GM12878 (cell line): Measurements from ENCODE around the gene CLASRP. TPM values are rescaled to one million over a fixed set of nuclear protein-coding genes. Genes with fewer than 3 reads are reported as not detected.

ENCODE experiments used
- ATAC-seq: fragments of 200-7000 bp; cut with Tn5 transposase; 3 replicates; pipeline ENCODE4 v1.9.1; 2020; ENCODE audit warnings: mild to moderate bottlenecking, moderate library complexity
- BruUV-seq: library from RNA; stranded (reverse); fragments of 400-500 nt; replicated peaks from 2 replicates; lab custom pipeline; 2021; lab: Mats Ljungman, UMichigan
- CTCF ChIA-PET: fragments of 300-600 bp; sonication (Branson Sonifier 250); formaldehyde crosslinking; extraction: SDS; loops from one replicate; lab custom pipeline; 2021; ENCODE audit warnings: inconsistent platforms; lab: Yijun Ruan, JAX
- POLR2A ChIA-PET: fragments of 350-600 bp; formaldehyde crosslinking; extraction: SDS; loops from one replicate; lab custom pipeline; 2021; ENCODE audit warnings: inconsistent platforms; lab: Charles Lee
- RAD21 ChIA-PET: fragments of 300-600 bp; sonication (Branson Sonifier 250); formaldehyde crosslinking; loops from one replicate; lab custom pipeline; 2023; ENCODE audit warnings: antibody characterized with exemption; ENCODE audit not compliant: unreplicated experiment; lab: Charles Lee
- SMC1A ChIA-PET: fragments of 300-600 bp; sonication (Branson Sonifier 250); formaldehyde crosslinking; loops from one replicate; lab custom pipeline; 2023; ENCODE audit not compliant: unreplicated experiment, uncharacterized antibody; lab: Charles Lee
- DNase-seq: peaks from one replicate; pipeline ENCODE4 v3.0.0-alpha.2; 2011; ENCODE audit warnings: low read depth, low spot score
- FAIRE-seq: peaks from 3 replicates; lab custom pipeline; 2011; peaks lifted over from hg19 to GRCh38; lab: Jason Lieb, UNC
- H2AFZ ChIP-seq: 2 replicates; pipeline ENCODE4 v1.6.0; 2011; ENCODE audit warnings: low read depth, low read length, control low read depth; ENCODE audit not compliant: control insufficient read depth
- H3K27ac ChIP-seq: 2 replicates; pipeline ENCODE4 v1.5.1; 2011; ENCODE audit warnings: control low read depth; ENCODE audit not compliant: control insufficient read depth, insufficient read depth
- H3K27me3 ChIP-seq, 2 experiments: replicated peaks in 1 of 2; 2 replicates each; pipeline versions ENCODE4 v1.6.0 to v1.6.1; 2011; ENCODE audit warnings: low read length in 1 of 2; ENCODE audit not compliant: control insufficient read depth in 2 of 2, insufficient read depth in 2 of 2
- H3K36me3 ChIP-seq, 2 experiments: 2 replicates each; pipeline ENCODE4 v1.5.1; 2011; ENCODE audit warnings: low read length in 1 of 2; ENCODE audit not compliant: control insufficient read depth in 2 of 2, insufficient read depth in 2 of 2
- H3K4me1 ChIP-seq: 2 replicates; pipeline ENCODE4 v1.6.1; 2011; ENCODE audit warnings: mild to moderate bottlenecking, low read length, moderate library complexity, mixed read lengths; ENCODE audit not compliant: control insufficient read depth, insufficient read depth
- H3K4me2 ChIP-seq: 2 replicates; pipeline ENCODE4 v1.6.0; 2011; ENCODE audit warnings: control low read depth; ENCODE audit not compliant: control insufficient read depth, insufficient read depth
- H3K4me3 ChIP-seq: fragments of 200-600 bp; sonication (generic); 2 replicates; pipeline ENCODE4 v1.5.1; 2016
- H3K79me2 ChIP-seq: 2 replicates; pipeline ENCODE4 v1.6.0; 2011; ENCODE audit warnings: low read length; ENCODE audit not compliant: control insufficient read depth, insufficient read depth
- H3K9ac ChIP-seq: 2 replicates; pipeline ENCODE4 v1.8.0; 2011; ENCODE audit warnings: low read length, control low read depth, mixed read lengths; ENCODE audit not compliant: control insufficient read depth, insufficient read depth
- H3K9me3 ChIP-seq: replicated peaks from 3 replicates; pipeline ENCODE4 v1.5.1; 2011; ENCODE audit warnings: mild to moderate bottlenecking, low read length; ENCODE audit not compliant: control insufficient read depth, insufficient read depth
- H4K20me1 ChIP-seq: 2 replicates; pipeline ENCODE4 v1.6.0; 2011; ENCODE audit not compliant: control insufficient read depth, insufficient read depth
- BCL11A ChIP-seq: IDR thresholded peaks from 2 replicates; pipeline ENCODE4 v1.6.1; 2011; ENCODE audit warnings: low read depth, low read length
- CREM ChIP-seq: IDR thresholded peaks from 2 replicates; pipeline ENCODE4 v1.6.1; 2014; ENCODE audit warnings: antibody characterized with exemption, low read depth
- E4F1 ChIP-seq: fragments of 450-650 bp; IDR thresholded peaks from 2 replicates; pipeline ENCODE4 v1.6.1; 2018; ENCODE audit warnings: borderline replicate concordance, mild to moderate bottlenecking; ENCODE audit not compliant: partially characterized antibody
- FOXM1 ChIP-seq: IDR thresholded peaks from 2 replicates; pipeline ENCODE4 v1.6.1; 2012; ENCODE audit warnings: low read depth, mild to moderate bottlenecking, inconsistent platforms, low read length, moderate library complexity
- HDAC2 ChIP-seq: fragments of 200-600 bp; sonication (generic); IDR thresholded peaks from 2 replicates; pipeline ENCODE4 v1.6.1; 2017
- MEF2B ChIP-seq: fragments of 450-650 bp; IDR thresholded peaks from 2 replicates; pipeline ENCODE4 v1.6.1; 2018; ENCODE audit warnings: mild to moderate bottlenecking, moderate library complexity; ENCODE audit not compliant: partially characterized antibody, poor library complexity, severe bottlenecking
- MTA2 ChIP-seq: fragments of 450-650 bp; IDR thresholded peaks from 2 replicates; pipeline ENCODE4 v1.6.1; 2016; ENCODE audit warnings: low read depth, mild to moderate bottlenecking, moderate library complexity
- NBN ChIP-seq: fragments of 450-650 bp; IDR thresholded peaks from 2 replicates; pipeline ENCODE4 v1.6.1; 2016
- PML ChIP-seq: IDR thresholded peaks from 2 replicates; pipeline ENCODE4 v1.6.1; 2012; ENCODE audit warnings: low read length, inconsistent platforms
- RAD51 ChIP-seq: fragments of 450-650 bp; IDR thresholded peaks from 2 replicates; pipeline ENCODE4 v1.6.1; 2016; ENCODE audit warnings: moderate library complexity, mild to moderate bottlenecking, inconsistent platforms
- SREBF1 ChIP-seq: IDR thresholded peaks from 2 replicates; pipeline ENCODE4 v1.6.1; 2012; ENCODE audit warnings: mild to moderate bottlenecking, low read length
- ZNF207 ChIP-seq: fragments of 450-650 bp; IDR thresholded peaks from 2 replicates; pipeline ENCODE4 v1.6.1; 2014; ENCODE audit warnings: antibody characterized with exemption, mild to moderate bottlenecking, borderline replicate concordance
- ZNF24 ChIP-seq: fragments of 450-650 bp; IDR thresholded peaks from 2 replicates; pipeline ENCODE4 v1.6.1; 2017; ENCODE audit warnings: antibody characterized with exemption, mild to moderate bottlenecking
- ZNF384 ChIP-seq: IDR thresholded peaks from 2 replicates; pipeline ENCODE4 v1.6.1; 2012; ENCODE audit warnings: low read depth, mild to moderate bottlenecking, low read length, improper control_type of control experiment, borderline replicate concordance
- WGBS: methylation state at CpG from one replicate; pipeline ENCODE4 v1.1.6; 2016; ENCODE audit warnings: low lambda C conversion rate; ENCODE audit not compliant: insufficient replicate concordance, insufficient coverage; ENCODE audit errors: missing lambda C conversion rate; 5-methylcytosine and 5-hydroxymethylcytosine counted together
- in situ Hi-C: fragments of 300-500 bp; cut with MboI; formaldehyde crosslinking; loops from 9 replicates; pipeline ENCODE4 v1.14.3; 2018; ENCODE audit warnings: mixed read lengths
- intact Hi-C: fragments of 100-400 bp; cut with micrococcal nuclease; formaldehyde crosslinking; loops from one replicate; pipeline ENCODE4 v1.14.2; 2022; ENCODE audit not compliant: unreplicated experiment
- polyA plus RNA-seq, 11 experiments: library from polyadenylated mRNA; depleted of rRNA in 4 of 11; unstranded in 6 of 11; stranded (reverse) in 5 of 11; fragments of >200 nt; fragmentation: Nextera tagmentation in 4 of 11; fragmentation: Illumina TruSeq in 1 of 11; extraction: Ambion mirVana in 4 of 11; extraction: Trizol in 1 of 11; gene quantifications; 1 replicate in 1 of 11; 2 replicates in 10 of 11; pipeline versions ENCODE4 v1.2.1 to v1.2.3, GENCODE V29; 2011 to 2016; ENCODE audit warnings: inconsistent platforms in 2 of 11, missing spikeins in 2 of 11, low read depth in 1 of 11
- total RNA-seq, 4 experiments: library from RNA; depleted of rRNA in 3 of 4; stranded (reverse); fragments of >200 nt in 3 of 4; fragmentation: Illumina TruSeq in 1 of 4; extraction: Trizol in 1 of 4; gene quantifications; 2 replicates each; pipeline versions ENCODE4 v1.2.1 to v1.2.3, GENCODE V29; 2013 to 2021

CLASRP gene
- total and polyA plus RNA-seq, 10 of the 15 experiments (the other 5 are each of a cell fraction or from before 2014, with no cell fraction given), result 0.68 to 75.8 (median 30.2) TPM

GRCh38 chr19:45046355-45046754 is 7.5 kb downstream of the CLASRP start:
- peaks cover 31% of the 10 kb centered on the region for H3K4me1 ChIP-seq
- no peaks in the 10 kb centered on the region for H4K20me1 ChIP-seq
- intact Hi-C loops (no loop called here), in situ Hi-C loops (no loop called here)
- ChIA-PET CTCF (interaction anchor here (0.9 to 2.9 kb wide), 4 partner anchors 14 to 92 kb away, joined by 3 to 16 read pairs (median 7); no protein-coding TSS in a partner anchor), SMC1A (interaction anchor here (0.6 to 2.5 kb wide), 6 partner anchors 12 to 201 kb away, joined by 3 to 12 read pairs (median 4); no protein-coding TSS in a partner anchor), POLR2A (interaction anchor here (1.3 to 1.7 kb wide), 2 partner anchors 13 to 29 kb away, joined by 3 to 4 read pairs; no protein-coding TSS in a partner anchor), RAD21 (interaction anchor here (1.2 to 1.7 kb wide), 5 partner anchors 13 to 57 kb away, joined by 3 to 12 read pairs (median 8); partner anchors contain the start of gene RELB)
- no peaks in the 10 kb centered on the region for H3K9me3 ChIP-seq
- peak overlapping the region; percentile 86 for H3K4me2 ChIP-seq
- 0 out of 3 replicates have a peak, but pooled peaks have one; percentile 7 for ATAC-seq
- BruUV-seq, result no TSS peak
- DNase-seq, result no peak
- 97% methylated on average over 7 of the region's 7 CpGs for WGBS
- peak overlapping the region; percentile 67 for H3K27ac ChIP-seq
- H3K36me3 ChIP-seq, result peaks cover 12 to 35% of the 10 kb centered on the region in 2 experiments; a peak in 3 of 4 replicates
- no peak for FAIRE-seq
- no peak overlapping the region for H3K9ac ChIP-seq
- no peaks in the 10 kb centered on the region for H3K27me3 ChIP-seq
- TF ChIP-seq ZNF24 (peak; percentile 68; the same call in 1 of the 2 replicates), CREM (no peak)
- TF ChIP-seq, all 136 proteins: peak for 1
- no peak overlapping the region for H2AFZ ChIP-seq
- peak overlapping the region; percentile 48; the same call in 1 of the 2 replicates for H3K4me3 ChIP-seq
- peaks cover 62% of the 10 kb centered on the region for H3K79me2 ChIP-seq

DNA sequence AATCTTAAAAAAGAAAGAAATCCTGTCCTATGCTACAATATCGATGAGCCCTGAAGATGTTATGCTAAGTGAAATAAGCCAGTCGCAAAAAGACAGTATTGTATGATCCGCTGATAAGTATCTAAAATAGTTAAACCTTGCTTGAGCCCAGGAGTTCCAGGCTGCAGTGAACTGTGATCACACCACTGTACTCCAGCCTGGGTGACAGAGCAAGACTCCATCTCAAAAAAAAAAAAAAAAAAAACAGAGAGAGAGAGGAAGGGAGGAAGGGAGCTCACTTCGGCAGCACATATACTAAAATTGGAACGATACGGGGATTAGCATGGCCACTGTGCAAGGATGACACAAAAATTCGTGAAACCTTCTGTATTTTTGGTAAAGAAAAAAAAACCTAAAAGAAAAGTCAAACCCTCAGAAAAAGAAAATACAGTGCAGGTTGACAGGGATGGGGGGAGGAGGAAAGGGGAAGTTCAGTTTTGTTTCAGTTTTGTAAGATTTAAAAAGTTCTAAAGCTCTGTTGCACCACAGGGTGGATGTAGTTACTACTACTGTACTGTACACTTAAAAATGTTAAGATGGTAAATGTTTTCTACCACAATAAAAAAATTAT is 8.4 kb downstream of the CLASRP start:
- ChIA-PET RAD21 (interaction anchor here (0.8 to 1.7 kb wide), 10 partner anchors 9 to 140 kb away, joined by 3 to 14 read pairs (median 4); partner anchors contain the start of genes BLOC1S3, CLASRP, RELB and TRAPPC6A), POLR2A (interaction anchor here (0.5 to 1.7 kb wide), 5 partner anchors 28 to 1742 kb away, joined by 3 to 4 read pairs (median 4); no protein-coding TSS in a partner anchor), CTCF (interaction anchor here (0.7 to 2.9 kb wide), 10 partner anchors 13 to 94 kb away, joined by 3 to 16 read pairs (median 3); no protein-coding TSS in a partner anchor), SMC1A (interaction anchor here (0.7 to 2.5 kb wide), 7 partner anchors 8 to 200 kb away, joined by 3 to 12 read pairs (median 5); partner anchors contain the start of genes CLASRP and RELB)
- Histone ChIP-seq H3K9me3 (no peaks in the 10 kb centered on the region), H3K27ac (peak overlapping the region; percentile 67), H4K20me1 (no peaks in the 10 kb centered on the region), H3K4me3 (peak overlapping the region; percentile 48), H3K9ac (peak overlapping the region; percentile 50), H3K79me2 (peaks cover 54% of the 10 kb centered on the region), H3K4me2 (peak overlapping the region; percentile 86), H3K4me1 (peaks cover 36% of the 10 kb centered on the region), H2AFZ (no peak overlapping the region), H3K27me3 (no peaks in the 10 kb centered on the region), H3K36me3 (peaks cover 12 to 33% of the 10 kb centered on the region in 2 experiments; a peak in 3 of 4 replicates)
- BruUV-seq, result TSS peak; percentile 3
- DNase-seq, result peak; percentile 34
- FAIRE-seq, result peak; percentile 52
- WGBS, result under 1% methylated on average over 7 of the region's 7 CpGs
- intact Hi-C loops, result no loop called here
- peak; percentile 93 for ATAC-seq
- in situ Hi-C loops, result no loop called here
- TF ChIP-seq BCL11A (no peak), PML (0 out of 2 replicates have a peak, but pooled peaks have one; percentile 31), SREBF1 (no peak), ZNF207 (0 out of 2 replicates have a peak, but pooled peaks have one; percentile 46), ZNF384 (peak; percentile 73), HDAC2 (0 out of 2 replicates have a peak, but pooled peaks have one; percentile 74), NBN (peak; percentile 97), RAD51 (0 out of 2 replicates have a peak, but pooled peaks have one; percentile 17), MEF2B (no peak), E4F1 (no peak), MTA2 (peak; percentile 39; the same call in 1 of the 2 replicates), FOXM1 (no peak; the same call in 1 of the 2 replicates)
